GM18873 (cell line): ENCODE results near the gene CDC123.
"Not testable (repeated sequence)": the region's sequence is repeated elsewhere in the genome, so short reads cannot be mapped to it uniquely, and the experiment has no call there.

Experiments
- ATAC-seq: cut with Tn5 transposase; IDR thresholded peaks from one replicate; pipeline ENCODE4 v1.9.1; 2021; ENCODE audit warnings: mild to moderate bottlenecking, moderate library complexity, moderate number of reproducible peaks; ENCODE audit not compliant: unreplicated experiment, low FRiP score

Gene CDC123

DNA sequence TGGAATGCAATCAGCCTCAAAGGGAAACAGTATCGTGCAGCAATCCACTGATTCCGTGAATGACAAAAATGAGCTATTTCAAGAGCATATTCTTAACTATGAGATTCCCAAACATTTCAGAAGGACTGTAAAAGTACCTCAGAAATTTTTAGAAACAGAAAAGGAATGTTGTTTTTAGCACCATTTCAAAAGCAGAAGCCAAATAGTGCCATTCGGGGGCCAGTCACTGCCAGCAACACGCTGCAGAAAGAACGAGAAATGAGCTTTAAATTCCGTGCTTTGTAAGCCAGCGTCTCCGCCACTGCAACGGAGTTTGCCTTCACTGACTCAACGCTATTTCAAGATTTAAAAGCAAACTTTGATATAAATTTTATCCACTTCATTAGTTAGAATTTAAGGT lies 6.6 kb upstream of the CDC123 start:
- no peak for ATAC-seq

DNA sequence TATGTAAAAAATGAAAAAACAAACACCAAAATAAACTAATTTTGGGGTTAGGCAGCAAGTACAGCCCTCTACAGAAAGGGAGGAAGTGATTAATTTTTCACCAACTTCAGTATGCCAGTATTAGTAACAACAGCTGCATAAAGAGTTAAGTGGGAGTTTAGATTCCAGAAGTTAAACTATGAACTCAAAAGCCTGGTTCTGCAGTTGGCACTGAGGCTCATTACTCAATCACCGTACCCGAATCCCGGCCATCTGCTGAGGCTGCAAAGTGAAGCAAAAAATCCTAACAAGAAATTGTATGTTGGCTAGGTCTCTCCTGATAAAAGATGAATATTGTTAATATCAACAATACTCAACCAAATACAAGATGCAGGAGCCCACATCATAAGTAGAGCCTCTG lies 4.3 kb upstream of the CDC123 start:
- ATAC-seq = no peak

DNA sequence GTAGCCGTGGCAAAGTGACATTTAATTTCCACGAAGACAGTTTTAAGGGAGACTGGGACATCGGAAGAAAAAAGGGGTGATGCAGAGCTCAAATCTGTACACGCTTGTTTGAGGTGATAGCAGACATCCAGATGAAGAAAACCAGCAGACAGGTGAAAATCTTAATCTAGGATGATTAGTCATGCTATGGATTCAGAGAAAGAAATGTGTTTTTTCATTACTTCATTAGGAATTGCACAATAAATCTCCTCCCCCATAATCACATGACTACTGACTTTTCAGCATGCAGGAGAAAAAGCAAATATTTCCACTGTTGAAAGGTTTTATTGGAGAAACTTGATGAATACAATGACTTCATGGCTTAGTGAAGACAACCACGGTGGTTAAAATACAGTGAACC lies 2.8 kb upstream of the CDC123 start:
- no peak for ATAC-seq

DNA sequence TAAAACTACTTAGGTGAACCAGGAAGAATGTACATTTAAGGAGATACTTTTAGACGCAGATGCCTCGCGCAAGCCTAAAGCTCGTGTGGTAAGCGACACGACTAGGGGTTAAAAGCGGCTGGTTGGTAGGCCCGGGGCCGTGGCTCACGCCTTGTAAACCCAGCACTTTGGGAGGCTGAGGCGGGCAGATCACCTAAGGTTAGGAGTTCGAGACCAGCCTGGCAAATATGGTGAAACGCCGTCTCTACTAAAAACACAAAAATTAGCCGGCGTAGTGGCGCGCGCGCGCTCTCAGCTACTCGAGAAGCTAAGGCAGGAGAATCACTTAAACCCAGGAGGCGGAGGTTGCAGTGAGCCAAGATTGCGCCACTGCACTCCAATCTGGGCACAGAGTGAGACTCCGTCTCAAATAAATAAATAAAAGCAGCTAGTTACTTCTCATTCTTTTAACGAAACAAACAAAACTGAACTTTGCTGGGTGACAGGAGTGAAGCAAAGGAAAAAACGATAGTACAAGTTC lies 1.2 kb upstream of the CDC123 start:
- no peak for ATAC-seq

DNA sequence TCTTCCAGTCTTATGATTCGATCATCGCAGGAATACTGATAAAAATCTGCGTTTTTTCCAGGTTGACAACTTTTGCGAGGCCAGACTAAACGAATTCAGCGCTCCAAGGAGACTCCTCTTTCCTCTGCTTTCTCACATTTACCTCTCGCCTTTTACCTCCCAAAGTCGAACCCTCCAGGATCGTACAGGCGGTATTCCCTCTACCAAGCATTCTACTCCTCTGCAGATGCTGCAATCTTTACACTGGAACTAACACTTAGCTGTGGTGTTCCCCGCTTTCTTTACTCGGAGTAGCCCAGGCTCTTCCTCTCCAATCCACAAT lies 746 bp upstream of the CDC123 start:
- ATAC-seq = no peak

DNA sequence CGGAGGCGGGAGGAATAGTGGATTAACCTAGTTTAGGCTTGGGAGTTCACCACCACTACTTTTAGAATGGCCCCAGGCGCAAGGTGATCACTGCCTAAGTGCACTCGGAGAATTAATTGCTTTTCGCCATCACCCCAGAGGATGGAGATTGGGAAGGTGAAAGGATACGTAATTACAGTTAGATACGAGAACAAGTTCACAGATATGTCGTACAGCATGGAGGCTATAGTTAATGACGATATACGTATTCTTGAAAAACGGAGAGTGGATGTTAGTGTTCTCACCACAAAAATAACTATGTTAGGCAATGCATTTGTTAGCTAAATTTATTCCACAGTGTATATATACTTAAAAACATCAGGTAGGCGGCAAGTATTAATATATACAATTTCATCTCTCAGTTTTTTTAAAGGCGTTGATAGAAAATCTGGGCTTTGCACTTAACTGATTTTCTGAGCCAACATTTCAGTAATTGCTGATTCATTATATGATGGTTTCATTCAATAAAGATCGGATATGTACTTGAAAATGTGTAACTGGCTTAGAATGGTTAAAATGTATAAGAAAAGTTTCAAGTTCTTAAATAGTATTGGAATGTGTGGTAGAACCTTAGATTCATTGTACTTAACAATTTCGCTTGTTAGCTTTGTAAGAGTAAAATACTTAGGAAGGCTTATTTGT lies 683 bp downstream of the CDC123 start:
- no peak for ATAC-seq

DNA sequence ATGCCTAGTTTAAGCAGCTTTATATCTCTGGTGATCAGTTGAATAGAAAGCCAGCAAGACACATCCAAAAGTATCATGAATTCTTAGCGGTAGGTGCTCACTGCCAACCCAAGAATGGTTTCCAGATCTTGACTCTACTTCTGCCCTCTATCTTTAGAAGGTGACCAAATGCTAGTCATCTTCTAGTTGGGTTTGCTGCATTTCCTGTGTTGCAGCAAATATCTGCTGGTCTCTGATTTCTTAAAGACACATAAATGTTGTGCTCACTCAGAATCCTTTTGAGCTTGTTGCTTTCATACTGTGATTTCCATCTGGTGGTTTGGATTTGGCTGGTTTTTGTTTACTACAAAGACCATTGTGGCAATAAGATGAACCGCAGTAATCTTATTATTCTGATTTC lies 2.2 kb downstream of the CDC123 start:
- ATAC-seq = no peak

DNA sequence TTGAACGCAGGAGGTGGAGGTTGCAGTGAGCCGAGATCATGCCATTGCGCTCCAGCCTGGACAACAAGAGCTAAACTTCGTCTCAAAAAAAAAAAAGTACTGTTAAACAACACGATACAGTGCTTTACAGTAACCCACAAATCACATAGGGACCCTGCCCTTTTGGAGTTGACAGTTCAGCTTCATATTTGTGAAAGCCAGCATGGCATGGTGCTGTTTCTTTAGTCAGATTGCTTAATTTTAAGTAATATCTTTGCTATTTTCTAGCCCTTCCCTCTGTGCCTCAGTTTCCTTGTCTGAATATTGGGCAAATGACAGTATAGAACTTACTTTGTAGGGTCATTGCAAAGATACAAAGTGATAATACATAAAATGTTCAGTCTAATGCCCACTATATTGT lies 4.9 kb downstream of the CDC123 start:
- no peak for ATAC-seq

DNA sequence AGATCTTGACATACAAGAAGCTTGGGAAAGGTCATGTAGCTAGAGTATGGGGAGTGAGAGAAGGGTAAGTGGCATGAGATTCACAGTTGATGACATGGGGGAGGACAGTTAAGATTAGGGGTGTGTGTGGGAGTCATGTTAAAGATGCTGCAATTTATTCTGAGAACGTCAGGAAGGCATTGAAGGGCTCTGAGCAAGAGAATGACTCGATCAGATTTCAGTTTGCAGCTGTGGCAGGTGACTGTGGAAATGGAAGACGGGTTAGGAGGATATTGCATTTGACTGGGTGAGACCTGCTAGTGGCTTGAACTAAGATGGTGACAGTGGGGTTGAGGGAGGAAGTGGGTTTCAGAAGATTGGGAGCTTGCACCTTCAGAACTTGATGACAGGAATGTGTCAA lies 5.6 kb downstream of the CDC123 start:
- ATAC-seq = no peak

DNA sequence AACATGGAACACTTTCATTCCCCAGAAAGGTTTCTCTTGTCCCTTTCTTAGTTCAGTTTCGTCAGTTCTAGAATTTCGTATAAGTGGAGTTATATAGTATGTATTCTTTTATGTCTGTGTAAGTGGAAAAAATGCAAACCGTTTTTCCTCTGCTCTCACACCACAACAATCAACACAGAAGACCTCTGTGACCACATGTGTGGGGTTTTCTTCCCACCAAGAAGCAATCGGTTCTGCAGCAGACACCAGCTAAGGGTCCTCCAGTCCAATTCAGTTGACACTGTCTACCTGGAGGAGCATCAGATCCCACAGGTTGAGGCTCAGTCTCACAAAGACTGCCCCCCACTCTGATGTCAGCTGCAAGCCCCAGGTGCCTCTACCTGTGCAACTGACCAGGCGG lies 6.2 kb downstream of the CDC123 start:
- ATAC-seq = no peak

DNA sequence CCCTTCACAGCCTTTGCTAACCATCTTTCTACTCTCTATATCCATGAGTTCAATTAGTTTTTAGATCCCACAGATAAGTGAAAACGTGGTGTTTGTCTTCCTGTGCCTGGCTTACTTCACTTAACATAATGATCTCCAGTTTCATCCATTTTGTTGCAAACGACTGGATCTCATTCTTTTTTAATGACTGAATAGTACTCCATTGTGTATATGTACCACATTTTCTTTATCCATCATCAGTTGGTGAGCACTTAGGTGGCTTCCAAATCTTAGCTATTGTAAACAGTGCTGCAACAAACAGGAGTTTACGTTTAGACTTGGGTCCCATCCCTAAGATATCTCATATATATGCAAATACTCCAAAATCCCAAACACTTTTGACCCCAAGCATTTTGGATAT lies 9.1 kb downstream of the CDC123 start:
- ATAC-seq = no peak

DNA sequence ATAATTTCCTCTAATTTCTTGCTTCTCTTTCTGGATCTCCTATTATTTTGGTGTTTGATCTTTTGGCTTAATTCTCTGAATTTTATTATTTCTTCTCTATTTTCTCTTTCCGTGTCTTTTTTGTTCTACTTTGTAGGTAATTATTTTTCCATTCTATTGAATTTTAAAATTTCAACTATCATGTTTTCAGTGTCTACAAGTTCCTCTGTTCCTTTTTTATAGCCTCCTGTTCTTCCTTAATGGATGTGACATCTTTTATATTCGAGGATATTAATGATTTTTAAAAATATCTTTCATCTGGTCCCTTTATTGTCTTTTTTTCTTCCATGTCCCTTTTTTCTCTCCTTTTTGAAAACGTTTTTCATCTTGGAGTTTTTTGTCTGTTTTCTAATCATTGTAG lies 11.1 kb downstream of the CDC123 start:
- ATAC-seq = no peak

DNA sequence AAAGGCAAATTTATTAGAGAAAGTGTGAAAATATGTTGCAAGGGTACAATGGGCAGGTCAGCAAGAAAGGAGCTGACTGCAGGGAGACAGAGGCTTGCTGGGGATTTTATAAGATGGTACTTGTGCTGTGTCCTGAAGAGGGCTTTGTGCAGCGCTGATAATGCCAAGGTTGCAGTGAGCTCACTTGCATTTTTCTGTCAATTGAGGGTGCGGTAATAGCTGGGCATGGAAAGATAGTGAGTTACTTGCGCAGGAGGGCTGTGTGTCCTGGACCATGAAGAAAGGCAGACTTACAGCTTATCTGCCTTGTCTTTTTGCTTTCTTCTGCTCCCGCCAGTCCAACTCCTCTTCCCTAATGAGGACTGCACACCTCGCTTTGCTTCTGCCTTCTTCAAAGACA lies 12.5 kb downstream of the CDC123 start:
- ATAC-seq = no peak

DNA sequence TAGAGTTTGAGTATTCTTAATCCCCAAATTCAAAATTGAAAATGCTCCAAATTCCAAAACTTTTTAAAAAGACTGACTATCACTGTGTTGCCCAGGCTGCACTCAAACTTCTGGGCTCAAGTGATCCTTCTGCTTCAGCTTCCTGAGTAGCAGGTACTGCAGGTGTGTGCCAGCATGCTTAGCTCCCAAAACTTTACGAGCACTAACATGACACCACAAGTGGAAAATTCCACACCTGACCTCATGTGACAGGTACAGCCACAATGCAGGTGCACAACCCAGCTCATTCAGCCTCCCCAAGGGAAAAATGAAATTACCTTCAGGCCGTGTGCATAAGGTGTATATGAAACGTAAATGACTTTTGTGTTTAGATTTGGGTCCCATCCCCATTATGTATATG lies 16.5 kb downstream of the CDC123 start:
- ATAC-seq = no peak

DNA sequence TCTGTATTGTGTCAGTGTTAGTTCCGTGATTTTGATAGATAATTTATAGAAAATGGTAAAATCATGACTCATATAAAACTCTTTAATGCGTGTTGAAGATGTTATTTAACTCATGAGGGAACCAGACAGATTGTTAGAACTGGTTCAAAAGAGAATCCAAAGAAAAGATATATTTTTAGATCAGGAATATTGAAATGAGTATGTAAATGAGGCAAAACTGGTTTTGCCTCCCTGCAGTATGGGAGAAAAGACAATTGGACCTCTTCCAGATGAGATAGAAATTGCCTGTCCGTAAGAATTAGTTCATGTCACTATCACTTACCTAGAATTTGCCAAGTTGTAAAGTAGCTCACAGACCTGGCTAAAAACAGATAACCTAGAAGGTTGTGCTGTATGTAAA lies 17.6 kb downstream of the CDC123 start:
- ATAC-seq = no peak

DNA sequence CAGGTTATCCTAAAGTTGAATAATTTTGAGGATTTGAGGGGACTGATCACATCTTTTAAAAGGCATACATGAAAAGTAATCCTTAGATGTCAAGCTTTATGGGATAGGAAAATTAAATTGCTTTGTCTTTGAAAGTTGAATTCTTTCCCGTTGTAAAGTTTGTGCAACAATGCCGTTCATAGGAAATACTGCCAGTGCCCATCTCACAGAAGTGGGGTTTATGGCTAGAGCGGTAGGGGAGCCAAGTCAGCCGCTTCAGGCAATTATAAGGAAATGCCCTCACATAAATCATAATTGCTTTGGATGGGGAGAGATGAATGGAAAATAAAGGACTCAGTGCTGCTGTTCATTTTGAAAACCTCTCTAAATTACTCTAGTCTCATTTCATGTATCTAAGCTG lies 18.1 kb downstream of the CDC123 start:
- no peak for ATAC-seq

DNA sequence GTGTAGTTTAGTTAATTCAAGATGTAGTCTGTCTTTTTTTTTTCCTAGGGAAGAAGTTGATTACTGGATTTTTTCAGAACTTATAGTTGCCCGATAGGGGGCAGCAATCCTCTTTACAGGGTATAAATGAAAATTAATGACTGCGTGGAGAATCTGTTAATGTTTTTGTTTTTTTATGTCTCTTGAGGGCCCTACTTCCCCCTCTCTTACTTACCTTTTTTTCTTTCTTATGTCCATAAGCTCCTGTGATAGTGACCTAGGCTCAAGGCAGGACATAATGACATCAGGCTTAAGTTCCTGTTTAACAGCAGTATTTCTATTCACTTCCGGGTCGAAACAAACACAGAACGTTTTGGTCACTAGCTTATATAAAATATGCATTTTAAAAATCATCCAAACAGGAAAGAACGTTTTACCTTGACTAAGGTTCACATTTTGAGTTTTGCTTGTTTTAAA lies 18.8 kb downstream of the CDC123 start:
- ATAC-seq = no peak

DNA sequence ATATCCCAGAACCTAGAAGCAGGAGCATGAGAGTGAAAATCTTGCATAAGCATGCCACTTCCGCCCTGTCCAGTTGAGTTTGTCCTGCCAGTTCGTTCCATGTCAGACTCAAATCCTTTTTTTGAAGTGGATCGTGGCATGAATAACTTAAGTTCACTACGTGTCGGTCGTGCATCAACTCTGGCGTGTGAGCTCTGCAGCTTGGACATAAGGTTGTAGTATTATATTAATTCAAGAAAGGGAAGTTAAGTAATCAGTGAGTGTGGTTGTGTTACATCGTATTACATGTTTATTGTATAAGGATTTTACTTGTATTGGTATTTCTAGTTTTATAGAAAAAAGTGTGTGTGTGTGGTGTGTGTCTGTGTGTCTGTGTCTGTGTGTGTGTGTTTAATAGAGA lies 23.0 kb downstream of the CDC123 start:
- ATAC-seq = no peak

DNA sequence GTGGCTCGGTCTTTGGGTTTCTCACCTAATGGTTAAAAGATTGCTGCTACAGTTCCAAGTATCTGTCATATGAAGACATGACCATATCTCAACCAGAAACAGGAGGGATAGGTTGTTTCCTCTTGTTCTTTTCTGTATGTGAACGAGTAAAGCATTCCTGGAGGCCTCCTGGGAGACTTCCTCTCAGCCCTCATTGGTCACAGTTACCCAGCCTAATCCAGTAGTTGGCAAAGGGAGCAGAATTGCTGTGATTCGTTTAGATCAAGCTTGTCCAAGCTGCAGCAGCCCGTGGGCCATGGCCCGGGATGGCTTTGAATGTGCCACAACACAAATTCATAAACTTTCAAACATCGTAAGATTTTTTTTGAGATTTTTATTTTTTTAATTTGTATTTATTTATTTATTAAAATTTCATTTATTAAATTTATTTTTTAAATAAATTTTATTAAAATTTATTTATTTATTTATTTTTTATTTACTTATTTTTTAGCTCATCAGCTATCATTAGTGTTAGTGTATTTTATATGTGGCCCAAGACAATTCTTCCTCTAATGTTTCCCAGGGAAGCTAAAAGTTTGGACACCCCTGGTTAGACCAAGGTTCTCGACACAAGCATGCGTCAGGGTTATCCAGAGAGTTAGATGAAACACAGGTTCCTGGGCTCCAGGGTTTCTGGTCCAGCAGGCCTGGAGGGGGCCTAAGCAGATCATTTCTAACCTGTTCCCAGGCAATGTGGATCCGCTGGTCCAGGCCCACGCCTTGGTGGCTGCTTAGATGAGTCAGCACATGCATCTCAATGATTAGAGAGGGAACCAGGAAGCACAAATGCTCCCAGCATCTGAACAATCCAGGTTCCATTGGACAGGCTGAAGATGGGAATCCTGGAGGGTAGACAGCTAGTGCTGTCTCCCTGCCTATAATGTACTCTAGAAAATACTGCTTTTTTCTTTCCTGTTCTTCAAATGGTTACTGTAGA lies 25.6 kb downstream of the CDC123 start:
- no peak for ATAC-seq

DNA sequence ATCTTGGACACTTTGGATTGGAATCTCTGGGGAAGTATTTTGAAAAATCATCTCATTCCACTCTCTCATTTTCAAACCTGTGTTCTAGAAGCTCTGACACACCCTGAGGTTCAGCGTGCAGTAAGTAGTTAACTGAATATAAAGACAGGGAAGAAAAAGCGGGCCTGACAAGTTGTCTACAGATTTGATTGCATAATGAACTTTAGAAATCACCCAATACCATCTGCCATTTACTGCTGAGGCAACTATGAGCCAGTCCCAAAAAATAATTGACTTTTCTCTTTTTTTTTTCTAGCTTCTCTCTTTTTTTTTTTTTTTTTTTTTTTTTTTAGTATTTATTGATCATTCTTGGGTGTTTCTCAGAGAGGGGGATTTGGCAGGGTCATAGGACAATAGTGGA lies 29.5 kb downstream of the CDC123 start:
- no peak for ATAC-seq

DNA sequence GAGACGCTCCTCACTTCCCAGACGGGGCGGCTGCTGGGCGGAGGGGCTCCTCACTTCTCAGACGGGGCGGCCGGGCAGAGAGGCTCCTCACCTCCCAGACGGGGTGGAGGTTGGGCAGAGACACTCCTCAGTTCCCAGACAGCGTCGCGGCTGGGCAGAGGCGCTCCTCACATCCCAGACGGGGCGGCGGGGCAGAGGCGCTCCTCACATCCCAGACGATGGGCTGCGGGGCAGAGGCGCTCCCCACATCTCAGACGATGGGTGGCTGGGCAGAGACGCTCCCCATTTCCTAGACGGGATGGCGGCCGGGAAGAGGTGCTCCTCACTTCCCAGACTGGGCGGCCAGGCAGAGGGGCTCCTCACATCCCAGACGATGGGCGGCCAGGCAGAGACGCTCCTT lies 30.4 kb downstream of the CDC123 start:
- not testable (repeated sequence) for ATAC-seq

DNA sequence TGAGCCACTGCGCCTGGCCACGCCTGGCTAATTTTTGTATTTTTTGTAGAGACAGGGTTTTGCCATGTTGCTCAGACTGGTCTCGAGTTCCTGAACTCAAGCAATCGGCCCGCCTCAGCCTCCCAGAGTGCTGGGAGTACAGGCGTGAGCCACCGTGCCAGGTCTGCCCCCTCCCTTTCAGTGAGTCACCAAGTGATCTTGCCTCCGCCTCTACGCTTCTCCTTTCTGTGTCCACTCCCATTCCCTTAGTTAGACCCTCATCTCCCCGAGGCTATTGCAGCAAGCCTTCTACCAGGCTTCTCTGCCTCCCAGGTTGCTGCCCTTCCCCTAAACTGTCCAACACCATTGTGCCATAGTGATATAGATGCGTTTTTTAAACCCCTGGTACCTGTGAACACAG lies 32.9 kb downstream of the CDC123 start:
- ATAC-seq = no peak
